HG03575 (cell line): ENCODE measurements around the gene OTP.
"Not testable (repeated sequence)": the region's sequence is repeated elsewhere in the genome, so short reads cannot be mapped to it uniquely, and the experiment has no call there.

Experiments
- ATAC-seq: cut with Tn5 transposase; IDR thresholded peaks from one replicate; pipeline ENCODE4 v1.9.1; 2021; ENCODE audit not compliant: unreplicated experiment, insufficient number of reproducible peaks, low FRiP score; ENCODE audit errors: extremely low read depth

The OTP gene

GRCh38 chr5:77621440-77621839, 17.1 kb downstream of the OTP start:
- no peak for ATAC-seq

- ATAC-seq, result no peak
These were observed 18.1 kb downstream of the OTP start for GRCh38 chr5:77620405-77620804.

GRCh38 chr5:77616920-77617319, 21.6 kb downstream of the OTP start:
- no peak for ATAC-seq

- not testable (repeated sequence) for ATAC-seq
These were observed 29.6 kb downstream of the OTP start for GRCh38 chr5:77608927-77609326.

GRCh38 chr5:77607324-77607723, 31.2 kb downstream of the OTP start:
- ATAC-seq, result no peak

GRCh38 chr5:77606279-77606678, 32.2 kb downstream of the OTP start:
- ATAC-seq, result no peak

- ATAC-seq, result no peak
These were observed 38.8 kb downstream of the OTP start for GRCh38 chr5:77599679-77600078.

- no peak for ATAC-seq
These were observed 48.2 kb downstream of the OTP start for GRCh38 chr5:77590347-77590746.

- ATAC-seq, result no peak
These were observed 50.3 kb downstream of the OTP start for GRCh38 chr5:77588175-77588574.

- no peak for ATAC-seq
These were observed 52.4 kb downstream of the OTP start for GRCh38 chr5:77586101-77586500.

- not testable (repeated sequence) for ATAC-seq
These were observed 56.4 kb downstream of the OTP start for GRCh38 chr5:77582143-77582542.
